NOMO-1 treated with DMSO at 0.1 percent for 48 hours (cell line): Measurements from ENCODE around the gene ARHGEF10L.
"Not testable (repeated sequence)": the region's sequence is repeated elsewhere in the genome, so short reads cannot be mapped to it uniquely, and the experiment has no call there.

Experiments
- DNase-seq: peaks from one replicate; lab custom pipeline; 2025; ENCODE audit not compliant: unreplicated experiment; lab: John Stamatoyannopoulos, UW

The ARHGEF10L gene

DNA sequence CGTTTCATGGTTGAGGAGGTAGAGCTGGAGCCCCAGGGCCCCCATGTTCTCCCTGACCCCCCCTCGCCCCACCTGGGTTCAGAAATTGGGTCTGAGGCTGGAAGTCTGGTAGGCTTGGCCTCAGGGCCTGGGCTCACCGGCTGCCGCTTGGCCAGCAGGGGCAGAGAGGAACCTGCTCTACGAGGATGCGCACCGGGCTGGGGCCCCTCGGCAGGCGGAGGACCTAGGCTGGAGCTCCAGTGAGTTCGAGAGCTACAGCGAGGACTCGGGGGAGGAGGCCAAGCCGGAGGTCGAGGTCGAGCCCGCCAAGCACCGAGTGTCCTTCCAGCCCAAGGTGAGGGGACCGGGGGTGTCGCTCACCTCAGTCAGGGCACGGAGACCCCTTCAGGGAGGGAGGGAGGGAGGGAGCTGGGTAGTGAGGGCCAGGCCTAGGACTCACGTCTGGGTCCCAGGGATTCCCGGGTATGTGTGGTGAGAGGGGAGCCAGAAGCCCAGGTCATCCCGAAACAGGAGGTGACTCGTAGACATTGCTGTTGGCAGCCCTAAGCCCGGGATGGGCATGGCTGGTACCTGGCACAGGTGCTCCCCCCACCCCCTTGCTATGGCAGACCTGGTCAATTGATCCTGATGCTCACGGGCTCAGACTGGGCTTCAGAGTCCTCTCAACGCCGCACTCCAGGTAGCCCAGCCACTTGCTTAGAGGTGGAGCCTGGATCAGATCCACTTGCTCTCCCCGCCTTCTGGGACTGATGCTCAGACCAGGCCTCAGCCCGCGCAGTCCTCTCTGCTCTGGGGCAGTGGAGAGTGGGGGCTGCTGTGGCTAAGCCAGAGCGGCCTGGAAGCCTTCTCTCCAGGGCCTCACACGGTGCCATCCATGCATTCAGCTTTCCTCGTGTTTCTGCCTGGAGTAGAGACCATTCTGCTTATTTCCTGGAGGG is 68.4 kb downstream of the ARHGEF10L start:
- DNase-seq: no peak

DNA sequence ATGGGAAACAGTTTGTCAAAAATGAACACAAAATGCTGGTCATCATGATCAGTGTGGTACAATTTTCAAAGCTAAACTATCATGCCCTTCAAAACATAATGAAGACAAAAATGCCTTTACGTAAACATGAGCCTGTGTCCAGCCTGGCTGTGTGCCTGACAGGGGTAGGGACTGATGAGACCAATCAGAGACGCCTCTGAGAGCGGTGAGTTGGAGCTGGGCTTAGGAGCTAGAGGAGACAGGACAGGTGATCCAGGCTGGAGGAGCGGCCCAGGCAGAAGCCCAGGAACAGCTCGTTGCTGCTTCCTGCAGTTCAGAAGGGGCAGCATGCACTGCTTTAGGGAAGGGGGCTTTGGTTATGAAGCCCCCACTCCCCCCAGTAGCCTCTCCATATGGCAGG is 70.0 kb downstream of the ARHGEF10L start:
- DNase-seq: no peak

DNA sequence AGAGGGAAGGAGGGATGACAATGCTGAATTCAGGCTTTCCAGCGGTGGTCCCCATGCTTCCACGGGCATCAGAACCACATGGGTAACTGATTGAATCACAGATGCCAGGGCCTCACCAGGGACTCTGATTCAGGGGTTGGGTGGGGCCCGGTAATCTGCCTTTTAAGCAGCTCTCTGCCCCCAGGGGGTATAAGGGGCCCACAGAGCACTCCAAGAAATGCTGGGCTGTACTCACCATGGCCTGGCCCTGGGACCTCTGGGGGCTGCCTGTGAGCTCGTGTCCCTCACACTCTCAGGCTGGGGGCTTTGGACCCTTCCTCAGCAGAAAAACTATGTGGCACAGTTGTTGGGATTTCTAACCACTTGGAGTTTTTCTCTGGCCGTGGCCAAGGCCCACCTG is 70.6 kb downstream of the ARHGEF10L start:
- DNase-seq: no peak

DNA sequence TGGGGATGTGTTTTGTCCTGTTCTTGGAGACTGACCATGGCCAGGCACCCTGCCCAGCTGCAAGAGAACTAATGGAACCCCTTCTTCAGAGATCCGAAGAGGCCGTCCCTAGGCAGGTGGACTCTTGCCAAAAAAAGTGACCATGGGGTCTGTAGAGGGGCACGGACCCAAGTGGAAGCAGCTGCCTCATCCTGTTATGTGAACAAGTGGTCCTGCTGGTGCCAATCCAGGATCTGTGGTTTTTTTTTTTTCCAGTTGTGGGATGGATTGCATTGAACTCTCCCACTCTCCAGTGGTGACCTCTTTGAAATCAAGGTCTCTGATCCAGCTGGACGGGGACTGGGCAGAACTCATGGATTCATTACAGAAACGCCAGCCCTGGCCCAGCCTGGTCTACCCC is 71.2 kb downstream of the ARHGEF10L start:
- DNase-seq: no peak

DNA sequence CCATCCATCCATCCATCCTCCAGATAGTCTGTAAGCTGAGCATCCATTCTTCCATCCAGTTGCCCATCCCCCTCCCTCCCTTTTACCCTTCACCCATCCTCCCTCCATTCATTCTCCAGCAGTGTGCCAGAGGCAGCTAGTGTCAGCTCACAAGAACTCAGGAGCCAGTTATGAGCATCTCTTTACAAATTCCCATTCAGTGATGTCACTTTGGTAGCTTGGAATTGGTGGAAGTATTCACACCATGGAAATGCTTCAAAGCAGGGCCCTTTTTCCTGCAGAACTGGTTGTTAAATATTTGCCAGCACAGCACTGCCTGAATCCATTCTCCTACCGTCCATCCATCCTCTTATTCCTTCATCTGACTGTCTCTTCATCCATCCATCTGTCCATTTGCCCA is 72.5 kb downstream of the ARHGEF10L start:
- DNase-seq: no peak

DNA sequence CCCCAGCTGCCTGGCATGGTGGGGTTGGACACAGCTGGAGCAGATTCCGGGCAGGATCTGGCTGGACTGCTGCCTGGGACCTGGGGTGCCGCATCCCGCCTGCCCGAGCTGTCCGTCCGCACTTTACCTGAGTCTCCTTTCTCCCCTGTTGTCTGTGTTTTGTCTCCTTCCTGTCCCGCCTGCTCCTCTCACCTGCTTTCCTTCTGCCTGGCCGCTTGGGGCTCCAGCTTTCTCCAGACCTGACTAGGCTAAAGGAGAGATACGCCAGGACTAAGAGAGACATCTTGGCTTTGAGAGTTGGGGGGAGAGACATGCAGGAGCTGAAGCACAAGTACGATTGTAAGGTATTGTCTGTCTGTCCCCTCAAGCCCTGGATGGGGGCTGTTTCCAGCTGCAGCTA is 73.3 kb downstream of the ARHGEF10L start:
- no peak for DNase-seq

DNA sequence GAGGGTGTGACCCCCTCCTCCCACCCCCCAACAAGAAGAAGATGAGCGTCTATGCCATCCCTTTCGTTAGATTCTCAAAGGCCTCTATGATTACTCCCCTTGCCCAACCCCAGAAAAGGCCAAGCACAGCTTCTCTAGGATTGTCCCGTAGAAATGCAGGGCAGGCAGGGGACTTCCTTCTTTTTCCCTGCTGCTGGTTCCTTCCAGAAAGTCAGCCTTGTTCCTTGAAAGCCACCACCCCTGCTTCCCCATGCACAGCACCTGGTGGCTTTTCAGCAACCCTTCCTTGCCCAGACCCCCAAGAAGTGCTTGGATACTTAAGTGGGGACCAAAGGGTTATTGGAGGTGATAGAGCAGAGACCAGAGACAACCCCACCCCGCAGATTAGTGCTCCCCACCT is 75.1 kb downstream of the ARHGEF10L start:
- DNase-seq: no peak

DNA sequence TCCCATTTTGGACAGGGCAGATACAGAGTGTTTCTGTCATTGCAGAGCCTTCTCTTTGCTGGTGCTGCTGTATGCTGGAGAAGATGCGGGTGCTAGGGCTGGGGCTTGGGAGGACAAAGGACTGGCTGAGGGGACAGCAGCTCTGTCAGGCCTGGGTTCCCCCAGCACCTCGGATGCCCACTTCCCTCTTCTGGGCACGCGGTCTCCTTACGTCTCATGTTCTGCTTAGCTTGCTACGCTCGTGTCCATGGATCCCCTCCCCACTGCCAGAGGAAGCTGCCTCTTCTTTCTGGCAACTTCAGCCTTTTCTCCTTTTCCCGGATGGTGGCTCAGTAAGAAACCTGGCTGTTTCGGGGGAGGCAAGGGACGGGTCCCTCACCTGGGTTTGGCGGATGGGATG is 75.7 kb downstream of the ARHGEF10L start:
- no peak for DNase-seq

DNA sequence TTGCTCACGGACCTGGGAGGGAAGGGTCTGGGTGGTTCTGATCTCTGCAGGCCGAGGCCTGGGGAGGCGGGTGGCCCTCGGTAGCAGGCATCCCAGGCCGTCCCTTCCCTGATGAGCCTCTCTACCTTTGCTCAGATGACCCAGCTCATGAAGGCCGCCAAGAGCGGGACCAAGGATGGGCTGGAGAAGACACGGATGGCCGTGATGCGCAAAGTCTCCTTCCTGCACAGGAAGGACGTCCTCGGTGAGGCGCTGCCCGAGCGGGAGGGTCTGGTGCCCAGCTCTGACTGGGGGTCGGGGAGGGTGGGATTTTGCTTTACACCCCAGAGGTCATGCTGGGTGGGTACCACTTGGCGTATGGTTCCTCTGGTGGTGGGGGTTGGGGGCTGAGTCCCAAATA is 76.5 kb downstream of the ARHGEF10L start:
- no peak for DNase-seq

DNA sequence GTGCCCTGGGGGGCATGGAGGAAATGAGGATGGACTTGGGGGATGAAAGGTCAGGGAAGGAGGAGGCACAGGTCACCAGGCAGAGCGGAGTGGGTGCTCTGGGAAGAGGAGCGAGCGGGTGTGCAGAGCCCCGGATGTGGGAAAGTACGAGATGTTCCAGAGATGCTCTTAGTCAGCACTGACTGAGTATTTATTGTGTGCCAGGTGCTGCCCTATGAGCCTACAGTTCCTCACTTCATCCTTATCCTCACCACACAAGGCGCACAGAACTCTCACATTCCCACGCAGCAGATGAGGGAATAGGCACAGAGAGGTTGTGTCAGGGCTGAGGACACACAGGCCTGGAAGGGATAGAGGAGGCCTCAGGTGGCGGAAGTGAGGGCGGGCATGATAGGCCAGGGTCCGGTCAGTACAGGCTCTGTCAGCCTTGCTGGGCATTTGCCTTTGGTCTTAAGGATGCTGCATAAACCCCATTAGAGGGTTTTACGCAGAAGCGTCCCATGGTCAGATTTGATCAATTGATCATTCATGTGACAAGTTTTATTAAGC is 77.3 kb downstream of the ARHGEF10L start:
- DNase-seq: no peak

DNA sequence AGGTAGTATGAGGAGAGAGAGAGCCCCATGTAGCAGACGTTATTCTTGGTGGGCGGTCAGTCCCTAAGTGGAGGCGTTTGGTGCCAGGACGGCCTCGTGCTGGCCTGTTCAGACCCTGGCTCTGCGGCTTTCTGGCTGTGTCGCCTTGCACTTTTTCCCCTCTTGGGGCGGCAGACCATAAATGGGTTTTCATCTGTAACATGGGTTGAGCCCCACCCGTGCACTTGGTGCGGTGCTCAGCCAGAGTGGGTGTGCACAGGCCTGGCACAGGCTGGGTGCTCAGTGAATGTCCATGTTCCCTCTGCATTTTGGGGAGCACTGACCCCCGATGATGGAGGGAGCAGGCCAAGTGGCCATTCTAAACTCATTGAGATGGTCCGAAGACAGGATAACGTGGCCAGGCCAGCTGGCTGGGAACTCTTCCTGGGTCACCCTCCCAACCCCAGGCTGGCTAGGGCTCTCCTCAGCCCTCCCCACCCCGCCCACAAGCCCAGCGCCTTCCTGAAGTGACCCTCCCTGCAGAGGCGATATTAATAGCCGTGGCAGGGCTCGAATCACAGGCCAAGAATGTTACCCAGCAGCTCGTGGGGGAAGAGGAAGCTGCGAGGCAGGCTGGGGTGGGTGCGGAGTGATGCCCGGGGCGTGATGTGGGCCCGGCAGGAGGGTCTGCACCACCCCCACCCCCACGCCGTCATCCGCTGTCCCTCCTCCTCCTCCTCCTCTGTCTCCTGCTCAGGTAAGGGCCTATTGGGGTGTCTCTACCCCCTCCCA is 78.5 kb downstream of the ARHGEF10L start:
- DNase-seq: no peak

DNA sequence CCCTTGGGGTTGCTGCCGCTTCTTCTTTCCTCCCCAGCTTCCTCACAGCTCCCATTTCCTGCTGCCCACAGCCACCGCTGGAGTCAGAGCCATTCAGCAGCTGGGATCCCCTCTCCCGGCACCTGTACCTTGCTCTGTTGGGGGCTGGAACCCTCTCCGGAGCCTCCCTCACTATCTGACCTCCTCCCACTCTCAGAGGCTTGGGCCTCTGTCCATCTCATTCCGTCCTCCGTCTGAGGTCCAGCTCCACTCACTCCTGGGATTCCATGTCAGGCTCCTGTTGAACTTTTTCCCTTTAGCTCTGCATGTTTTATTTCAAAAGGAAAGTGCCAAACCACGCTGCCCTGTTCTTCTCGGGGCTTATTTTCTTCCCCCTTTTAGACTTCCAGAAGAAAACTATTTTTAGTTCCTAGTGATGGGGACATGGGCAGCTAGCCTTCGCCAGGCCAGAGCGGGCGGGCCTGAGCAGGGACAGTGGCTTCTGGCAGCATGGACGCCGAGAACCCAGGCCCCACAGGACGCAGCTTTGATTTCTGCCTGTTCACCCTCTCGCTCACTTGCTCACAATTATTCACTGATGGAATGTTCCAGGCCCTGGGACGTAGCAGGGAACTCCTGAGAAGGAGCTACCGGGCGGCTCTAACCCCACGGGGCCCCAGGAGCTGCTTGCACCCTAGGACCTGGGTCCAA is 79.2 kb downstream of the ARHGEF10L start:
- DNase-seq: no peak

DNA sequence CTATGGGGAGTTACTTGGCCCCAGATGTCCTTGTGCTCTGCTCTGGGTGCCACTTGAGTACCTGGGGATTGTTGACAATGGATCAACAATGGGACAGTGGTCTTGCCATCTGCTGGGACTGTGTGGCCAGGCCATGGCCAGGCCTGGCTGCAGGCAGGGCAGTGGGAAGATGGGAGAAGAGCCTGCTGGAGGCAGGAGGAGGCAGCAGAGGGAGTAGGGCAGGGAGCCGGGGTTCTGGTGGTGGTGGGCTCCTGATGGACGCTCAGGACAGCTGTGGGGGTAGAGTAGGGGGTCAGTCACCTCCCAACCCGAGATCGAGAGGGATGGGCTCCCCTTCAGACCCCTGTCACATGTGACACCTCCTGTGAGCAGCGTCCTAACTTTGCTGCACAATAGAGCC is 81.0 kb downstream of the ARHGEF10L start:
- no peak for DNase-seq

DNA sequence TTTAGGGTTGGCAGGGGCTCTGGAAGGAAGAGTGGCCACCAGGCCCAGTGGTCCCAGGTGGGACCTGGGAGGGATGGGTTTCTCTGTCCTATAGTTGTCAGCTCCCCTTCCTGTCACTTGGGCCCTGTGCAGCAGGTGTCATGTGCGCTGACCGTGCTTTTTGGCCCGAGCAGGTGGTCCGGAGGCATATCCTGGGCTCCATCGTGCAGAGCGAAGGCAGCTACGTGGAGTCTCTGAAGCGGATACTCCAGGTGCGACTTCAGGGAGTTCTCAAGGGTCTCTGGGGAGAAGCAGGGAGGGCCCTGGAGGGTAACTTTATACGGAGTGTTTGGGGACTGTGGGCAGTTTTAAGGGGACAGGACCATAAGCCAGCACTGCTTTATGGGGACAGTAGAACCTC is 82.2 kb downstream of the ARHGEF10L start:
- no peak for DNase-seq

DNA sequence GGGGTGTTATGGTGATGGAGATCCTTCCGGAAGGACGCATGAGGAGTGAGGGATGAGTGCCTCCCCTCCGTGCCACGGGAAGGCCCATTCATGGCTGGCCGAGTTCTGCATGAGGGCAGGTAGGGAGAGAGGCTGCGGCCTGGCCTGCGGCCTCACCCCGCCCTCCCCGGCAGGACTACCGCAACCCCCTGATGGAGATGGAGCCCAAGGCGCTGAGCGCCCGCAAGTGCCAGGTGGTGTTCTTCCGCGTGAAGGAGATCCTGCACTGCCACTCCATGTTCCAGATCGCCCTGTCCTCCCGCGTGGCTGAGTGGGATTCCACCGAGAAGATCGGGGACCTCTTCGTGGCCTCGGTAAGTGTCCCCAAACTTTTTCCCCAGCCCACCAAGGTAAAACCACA is 83.3 kb downstream of the ARHGEF10L start:
- DNase-seq: no peak

DNA sequence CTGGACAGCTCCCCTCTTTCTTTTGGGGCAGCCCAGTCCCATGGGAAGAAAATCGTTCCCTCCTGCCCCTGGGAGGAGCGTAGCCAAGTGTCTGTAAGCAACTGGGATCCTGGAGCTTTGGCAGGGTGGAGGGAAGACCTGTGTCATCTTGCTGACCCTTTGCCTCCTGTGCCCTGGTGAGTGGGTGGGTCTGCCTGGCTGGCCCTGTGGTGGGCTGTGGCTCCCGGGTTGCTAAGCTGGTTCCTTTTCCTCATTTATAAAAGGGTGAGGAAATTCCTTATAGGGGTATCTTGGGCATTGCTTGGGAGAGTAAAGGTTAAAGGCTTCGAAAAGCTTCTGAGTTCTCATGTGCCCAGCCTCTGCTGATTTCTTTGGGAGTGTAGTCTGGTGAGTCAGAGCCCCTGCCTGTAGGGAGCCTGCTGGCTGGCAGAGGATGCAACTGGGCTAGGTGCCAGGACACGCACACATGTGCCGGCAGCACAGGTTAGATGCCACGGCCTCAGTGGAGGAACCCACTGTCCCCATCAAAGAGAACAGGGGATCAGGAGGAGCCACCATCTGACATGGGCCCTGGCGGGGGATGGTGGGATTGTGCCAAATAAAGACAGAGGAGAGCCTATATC is 85.2 kb downstream of the ARHGEF10L start:
- no peak for DNase-seq

DNA sequence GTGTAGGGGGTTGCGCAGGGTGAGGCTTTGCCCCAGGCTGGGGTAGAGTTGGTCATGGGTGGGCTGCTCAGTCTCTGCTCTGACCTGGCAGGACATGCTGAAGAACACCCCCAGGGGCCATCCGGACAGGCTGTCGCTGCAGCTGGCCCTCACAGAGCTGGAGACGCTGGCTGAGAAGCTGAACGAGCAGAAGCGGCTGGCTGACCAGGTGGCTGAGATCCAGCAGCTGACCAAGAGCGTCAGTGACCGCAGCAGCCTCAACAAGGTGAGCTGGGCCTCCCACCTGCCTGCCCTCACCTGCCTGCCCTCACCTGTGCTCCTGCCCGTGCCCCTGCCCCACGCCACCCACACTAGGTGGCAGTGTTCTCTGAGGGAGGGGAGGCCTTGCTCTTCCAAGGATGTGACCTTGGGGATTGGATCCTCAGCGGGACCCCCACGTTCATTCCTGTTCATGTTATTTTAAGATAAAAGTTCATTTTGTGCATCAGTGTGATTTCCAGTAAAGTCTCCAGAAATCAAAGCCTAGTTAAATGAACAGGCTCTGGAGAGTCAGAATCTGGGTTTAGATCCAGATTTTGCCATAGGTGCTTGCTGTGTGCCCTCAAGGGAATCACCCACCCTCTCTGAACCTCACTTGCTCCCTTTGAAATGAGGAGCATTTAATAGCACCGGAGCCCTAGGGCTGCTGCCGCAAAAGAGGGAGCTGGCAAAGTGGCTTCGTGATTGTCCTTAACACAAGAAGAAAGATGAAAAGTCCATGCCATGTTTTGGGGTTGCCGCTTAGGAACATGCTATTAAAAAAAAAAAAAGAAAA is 87.9 kb downstream of the ARHGEF10L start:
- DNase-seq: no peak

DNA sequence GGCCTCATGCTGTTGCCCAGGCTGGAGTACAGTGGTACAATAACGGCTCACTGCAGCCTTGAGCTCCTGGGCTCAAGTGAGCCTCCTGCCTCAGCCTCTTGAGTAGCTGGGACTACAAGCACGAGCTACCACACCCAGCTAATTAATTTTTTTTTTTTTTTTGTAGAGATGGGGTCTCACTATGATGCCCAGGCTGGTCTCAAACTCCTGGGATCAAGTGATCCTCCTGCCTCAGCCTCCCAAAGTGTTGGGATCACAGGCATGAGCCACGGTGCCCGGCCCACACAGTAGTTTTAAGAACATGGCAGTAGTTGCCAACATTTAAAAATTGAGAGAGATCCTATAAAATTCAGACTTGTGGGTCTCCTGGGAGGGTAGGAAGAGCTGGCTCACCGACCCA is 89.5 kb downstream of the ARHGEF10L start:
- not testable (repeated sequence) for DNase-seq

DNA sequence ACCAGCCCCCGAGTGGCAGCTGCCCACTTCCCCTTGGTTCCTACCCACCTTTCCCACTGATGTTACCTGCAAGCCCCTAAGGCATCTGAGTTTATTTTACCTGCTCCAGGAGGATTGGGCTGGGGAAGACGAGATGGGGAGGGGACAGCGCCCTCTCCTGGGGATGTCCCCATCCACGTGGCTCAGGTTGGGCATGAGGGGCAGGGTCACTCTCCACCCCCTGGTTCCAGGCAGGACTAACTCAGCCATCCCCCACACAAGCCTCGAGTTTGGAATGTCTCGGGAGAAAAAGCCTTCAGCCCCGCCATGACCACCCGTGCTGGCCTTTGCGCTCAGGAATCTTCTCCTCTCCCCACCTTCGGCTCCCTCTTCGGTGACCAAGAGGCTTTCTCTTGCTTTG is 90.0 kb downstream of the ARHGEF10L start:
- no peak for DNase-seq
